ENCODE results near the gene MAML1. TPM values are rescaled to one million over a fixed set of nuclear protein-coding genes. Genes with fewer than 3 reads are reported as not detected.

Gene MAML1
- total RNA-seq, 2 experiments from 2014 or later = 28.9 to 30.0 TPM

DNA sequence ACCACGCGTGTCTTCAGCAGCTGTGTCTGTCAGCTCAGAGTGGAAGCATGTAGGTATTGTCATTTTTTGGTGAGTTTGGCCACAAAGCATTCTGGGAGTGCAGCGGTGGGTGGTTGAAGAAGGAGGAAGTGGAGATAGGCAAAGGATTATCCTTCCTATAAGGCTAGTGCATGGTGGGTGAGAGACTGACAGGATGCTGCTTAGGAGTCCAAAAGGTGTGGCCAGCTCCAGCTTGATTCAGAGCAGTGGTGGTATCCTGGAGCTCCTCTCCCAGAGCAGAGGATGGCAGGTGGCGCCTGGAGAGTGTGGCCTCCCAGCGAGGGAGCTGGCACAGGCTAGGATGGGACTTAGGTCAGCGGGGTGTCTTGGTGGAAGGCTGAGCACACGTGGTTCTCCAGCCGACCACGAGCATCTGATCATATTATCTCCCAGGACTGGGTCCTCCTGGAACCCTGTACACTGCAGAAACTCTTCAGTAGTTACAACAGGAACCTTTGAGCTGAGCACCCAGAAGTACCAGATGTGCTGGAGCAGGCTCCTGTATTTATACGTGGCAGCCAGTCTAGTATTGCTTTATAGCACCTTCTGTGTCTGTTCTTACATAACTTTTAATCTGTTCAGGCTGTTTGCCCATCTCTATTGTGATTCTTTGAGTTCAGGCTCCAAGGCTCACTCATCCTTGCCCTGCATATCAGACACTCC is 29.6 kb downstream of the MAML1 start:
- POLR2A ChIA-PET = interaction anchor here (1.6 kb wide), 1 partner anchor 84 kb away, joined by 6 read pairs; no protein-coding TSS in a partner anchor
- ATAC-seq (peak; percentile 70), DNase-seq (peak; percentile 66)
- CTCF ChIA-PET = interaction anchor here (0.5 to 3.6 kb wide), 29 partner anchors 7 to 553 kb away, joined by 3 to 48 read pairs (median 5); partner anchors contain the start of genes LTC4S and MAML1
- peak overlapping the region; percentile 63 for H3K27ac Mint-ChIP-seq
- no peak overlapping the region for H3K4me3 Mint-ChIP-seq
- H3K27me3 Mint-ChIP-seq (ENCODE audit: low read depth) = no peaks in the 10 kb centered on the region
- H3K9me3 Mint-ChIP-seq (ENCODE audit: insufficient read depth) = no peaks in the 10 kb centered on the region
- peaks cover 44% of the 10 kb centered on the region for H3K4me1 Mint-ChIP-seq (ENCODE audit: low read depth)
- peaks cover 16% of the 10 kb centered on the region for H3K36me3 Mint-ChIP-seq (ENCODE audit: low read depth)

GRCh38 chr5:179762781-179763176 is 30.2 kb downstream of the MAML1 start:
- CTCF ChIA-PET = interaction anchor here (0.5 to 3.6 kb wide), 33 partner anchors 8 to 553 kb away, joined by 3 to 48 read pairs (median 4); partner anchors contain the start of genes LTC4S, MAML1 and SQSTM1
- no peak for DNase-seq
- POLR2A ChIA-PET = interaction anchor here (0.7 to 1.6 kb wide), 2 partner anchors 85 to 596 kb away, joined by 3 to 6 read pairs; no protein-coding TSS in a partner anchor
- no peaks in the 10 kb centered on the region for H3K9me3 Mint-ChIP-seq (ENCODE audit: insufficient read depth)
- peaks cover 45% of the 10 kb centered on the region for H3K4me1 Mint-ChIP-seq (ENCODE audit: low read depth)
- no peak overlapping the region for H3K4me3 Mint-ChIP-seq
- no peak overlapping the region for H3K27ac Mint-ChIP-seq
- ATAC-seq = no peak
- peaks cover 16% of the 10 kb centered on the region for H3K36me3 Mint-ChIP-seq (ENCODE audit: low read depth)
- no peaks in the 10 kb centered on the region for H3K27me3 Mint-ChIP-seq (ENCODE audit: low read depth)

DNA sequence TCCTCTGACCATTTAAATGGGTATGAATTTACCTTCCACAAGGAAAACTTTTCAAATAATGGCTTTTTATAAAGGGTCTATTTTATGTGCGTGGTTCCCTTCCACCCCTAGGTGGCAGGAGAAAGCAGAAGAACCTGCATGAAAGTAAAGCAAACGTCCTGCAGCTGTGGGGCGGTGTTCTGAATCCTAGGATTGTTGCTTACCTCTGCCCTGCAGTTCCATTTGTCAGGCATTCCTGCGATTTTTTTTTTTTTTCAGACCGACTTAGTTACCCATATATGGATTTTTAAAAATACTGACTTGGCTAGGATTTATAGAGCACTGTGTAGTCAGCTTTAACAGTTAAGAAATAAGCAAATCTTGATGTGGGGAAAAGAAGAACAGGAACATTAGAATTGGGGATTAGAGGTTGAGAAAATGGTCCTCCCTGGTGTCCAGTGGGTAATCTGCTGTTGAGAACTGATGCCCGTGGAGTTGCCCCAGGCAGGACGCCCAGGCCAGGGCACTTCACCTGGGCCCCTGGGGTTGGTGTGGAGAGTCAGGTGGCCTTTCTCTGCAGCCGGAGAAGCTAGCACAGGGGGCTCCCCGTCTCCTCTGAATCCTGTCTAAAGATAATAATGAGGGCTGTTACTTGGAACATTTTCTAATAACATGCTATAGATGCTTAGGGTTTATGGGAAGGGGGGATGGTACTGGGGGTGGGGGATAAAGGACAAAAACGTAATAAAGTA is 30.8 kb downstream of the MAML1 start:
- ChIA-PET CTCF (interaction anchor here (0.6 to 3.6 kb wide), 32 partner anchors 8 to 552 kb away, joined by 3 to 48 read pairs (median 4); partner anchors contain the start of genes LTC4S, MAML1 and SQSTM1), POLR2A (interaction anchor here (0.7 to 1.6 kb wide), 2 partner anchors 86 to 595 kb away, joined by 3 to 6 read pairs; no protein-coding TSS in a partner anchor)
- no peak overlapping the region for H3K27ac Mint-ChIP-seq
- H3K4me1 Mint-ChIP-seq (ENCODE audit: low read depth) = peaks cover 47% of the 10 kb centered on the region
- H3K9me3 Mint-ChIP-seq (ENCODE audit: insufficient read depth) = no peaks in the 10 kb centered on the region
- ATAC-seq = peak; percentile 54
- peaks cover 16% of the 10 kb centered on the region for H3K36me3 Mint-ChIP-seq (ENCODE audit: low read depth)
- DNase-seq = peak; percentile 67
- no peak overlapping the region for H3K4me3 Mint-ChIP-seq
- no peaks in the 10 kb centered on the region for H3K27me3 Mint-ChIP-seq (ENCODE audit: low read depth)

DNA sequence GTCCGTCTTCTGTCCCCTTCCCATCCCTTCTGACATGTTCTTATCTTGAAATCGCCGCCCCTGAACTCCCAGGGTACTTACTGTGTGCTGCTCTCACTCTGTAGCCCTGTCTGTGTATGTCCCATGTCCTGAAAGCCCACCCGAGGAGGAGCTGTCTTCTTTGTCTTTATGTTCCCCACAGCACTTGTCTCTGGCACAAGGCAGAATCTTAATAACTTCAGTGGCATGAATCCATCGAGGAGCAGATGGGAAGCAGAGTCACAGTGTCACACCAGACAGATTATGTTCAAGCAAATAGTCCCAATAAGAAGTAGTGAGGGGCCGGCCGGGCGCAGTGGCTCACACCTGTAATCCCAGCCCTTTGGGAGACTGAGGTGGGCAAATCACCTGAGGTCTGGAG is 31.4 kb downstream of the MAML1 start:
- Mint-ChIP-seq H3K4me3 (no peak overlapping the region), H3K27me3 (ENCODE audit: low read depth) (no peaks in the 10 kb centered on the region), H3K9me3 (ENCODE audit: insufficient read depth) (no peaks in the 10 kb centered on the region), H3K36me3 (ENCODE audit: low read depth) (peaks cover 20% of the 10 kb centered on the region), H3K4me1 (ENCODE audit: low read depth) (peaks cover 45% of the 10 kb centered on the region), H3K27ac (no peak overlapping the region)
- ATAC-seq = no peak
- ChIA-PET POLR2A (no interaction called here), CTCF (interaction anchor here (1.1 to 3.6 kb wide), 8 partner anchors 9 to 108 kb away, joined by 3 to 48 read pairs (median 7); partner anchors contain the start of gene LTC4S)
- DNase-seq = no peak

- Mint-ChIP-seq H3K4me1 (ENCODE audit: low read depth) (peaks cover 33% of the 10 kb centered on the region), H3K4me3 (no peak overlapping the region), H3K27me3 (ENCODE audit: low read depth) (no peaks in the 10 kb centered on the region), H3K9me3 (ENCODE audit: insufficient read depth) (no peaks in the 10 kb centered on the region), H3K36me3 (ENCODE audit: low read depth) (peaks cover 28% of the 10 kb centered on the region), H3K27ac (no peak overlapping the region)
- POLR2A ChIA-PET = no interaction called here
- no peak for DNase-seq
- no peak for ATAC-seq
- CTCF ChIA-PET = no interaction called here
These were observed 32.8 kb downstream of the MAML1 start for GRCh38 chr5:179765400-179765799.

DNA sequence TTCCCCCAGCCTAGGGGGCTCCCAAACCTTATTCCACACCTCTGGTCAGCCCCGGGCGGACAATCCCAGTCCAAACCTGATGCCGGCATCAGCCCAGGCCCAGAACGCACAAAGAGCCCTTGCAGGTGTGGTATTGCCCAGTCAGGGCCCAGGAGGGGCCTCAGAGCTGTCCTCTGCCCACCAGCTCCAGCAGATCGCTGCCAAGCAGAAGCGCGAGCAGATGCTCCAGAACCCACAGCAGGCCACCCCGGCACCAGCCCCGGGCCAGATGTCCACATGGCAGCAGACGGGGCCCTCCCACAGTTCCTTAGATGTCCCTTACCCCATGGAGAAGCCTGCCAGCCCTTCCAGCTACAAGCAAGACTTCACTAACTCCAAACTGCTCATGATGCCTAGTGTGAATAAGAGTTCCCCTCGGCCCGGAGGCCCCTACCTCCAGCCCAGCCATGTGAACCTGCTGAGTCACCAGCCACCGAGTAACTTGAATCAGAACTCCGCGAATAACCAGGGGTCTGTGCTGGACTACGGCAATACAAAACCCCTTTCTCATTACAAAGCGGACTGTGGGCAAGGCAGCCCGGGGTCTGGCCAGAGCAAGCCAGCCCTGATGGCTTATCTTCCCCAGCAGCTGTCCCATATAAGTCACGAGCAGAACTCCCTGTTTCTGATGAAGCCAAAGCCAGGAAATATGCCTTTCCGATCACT is 33.6 kb downstream of the MAML1 start:
- DNase-seq = no peak
- Mint-ChIP-seq H3K4me1 (ENCODE audit: low read depth) (peaks cover 31% of the 10 kb centered on the region), H3K4me3 (no peak overlapping the region), H3K36me3 (ENCODE audit: low read depth) (peaks cover 36% of the 10 kb centered on the region), H3K27ac (no peak overlapping the region), H3K9me3 (ENCODE audit: insufficient read depth) (no peaks in the 10 kb centered on the region), H3K27me3 (ENCODE audit: low read depth) (no peaks in the 10 kb centered on the region)
- CTCF ChIA-PET = interaction anchor here (1.9 kb wide), 1 partner anchor 11 kb away, joined by 6 read pairs; no protein-coding TSS in a partner anchor
- no peak for ATAC-seq
- POLR2A ChIA-PET = no interaction called here

DNA sequence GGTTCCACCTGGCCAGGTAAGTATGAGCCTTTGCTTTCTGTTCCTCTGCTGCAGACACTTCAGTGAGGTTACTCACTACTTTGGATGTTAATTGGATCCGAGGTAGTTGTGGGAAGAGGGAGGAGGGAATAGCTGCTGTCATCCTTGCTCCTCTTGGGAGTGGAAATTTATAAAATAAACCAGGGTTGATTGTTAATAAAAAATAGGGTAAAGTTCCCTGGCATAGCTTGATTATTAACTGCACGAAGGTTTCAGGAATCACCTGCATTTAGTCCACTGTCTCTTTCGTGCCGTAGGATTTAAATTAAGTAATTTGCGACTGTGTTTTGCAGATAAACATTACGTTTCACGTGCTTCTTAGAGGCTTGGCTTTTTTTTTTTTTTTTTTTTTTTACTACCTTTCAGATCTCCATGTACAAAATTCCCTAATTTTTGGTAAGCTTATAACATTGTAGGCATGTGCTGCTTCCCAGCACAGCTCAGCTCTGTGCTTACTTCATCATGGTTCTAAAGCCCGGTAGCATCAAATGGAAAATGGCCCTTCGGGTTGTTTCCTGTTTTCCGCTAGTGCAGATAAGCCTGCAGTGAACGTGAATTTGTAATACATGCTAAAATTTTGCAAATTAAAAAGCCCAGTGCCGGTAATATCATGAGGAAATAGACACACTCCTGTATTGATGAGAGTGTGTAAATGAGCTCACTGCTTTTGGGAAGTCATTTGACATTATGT is 34.3 kb downstream of the MAML1 start:
- Mint-ChIP-seq H3K4me3 (no peak overlapping the region), H3K27ac (no peak overlapping the region), H3K9me3 (ENCODE audit: insufficient read depth) (no peaks in the 10 kb centered on the region), H3K27me3 (ENCODE audit: low read depth) (no peaks in the 10 kb centered on the region), H3K4me1 (ENCODE audit: low read depth) (peaks cover 25% of the 10 kb centered on the region), H3K36me3 (ENCODE audit: low read depth) (peaks cover 36% of the 10 kb centered on the region)
- DNase-seq (no peak), ATAC-seq (no peak)
- ChIA-PET CTCF (interaction anchor here (1.9 kb wide), 1 partner anchor 11 kb away, joined by 6 read pairs; no protein-coding TSS in a partner anchor), POLR2A (no interaction called here)

GRCh38 chr5:179767496-179768100 is 35.0 kb downstream of the MAML1 start:
- Mint-ChIP-seq H3K4me3 (no peak overlapping the region), H3K36me3 (ENCODE audit: low read depth) (peaks cover 40% of the 10 kb centered on the region), H3K27me3 (ENCODE audit: low read depth) (no peaks in the 10 kb centered on the region), H3K4me1 (ENCODE audit: low read depth) (peaks cover 18% of the 10 kb centered on the region), H3K27ac (no peak overlapping the region), H3K9me3 (ENCODE audit: insufficient read depth) (no peaks in the 10 kb centered on the region)
- ChIA-PET CTCF (interaction anchor here (0.9 to 1.9 kb wide), 2 partner anchors 9 to 12 kb away, joined by 3 to 6 read pairs; no protein-coding TSS in a partner anchor), POLR2A (no interaction called here)
- ATAC-seq (no peak), DNase-seq (no peak)

GRCh38 chr5:179768326-179769085 is 35.9 kb downstream of the MAML1 start:
- Mint-ChIP-seq H3K27me3 (ENCODE audit: low read depth) (no peaks in the 10 kb centered on the region), H3K9me3 (ENCODE audit: insufficient read depth) (no peaks in the 10 kb centered on the region), H3K4me3 (no peak overlapping the region), H3K4me1 (ENCODE audit: low read depth) (peaks cover 9% of the 10 kb centered on the region), H3K36me3 (ENCODE audit: low read depth) (peaks cover 46% of the 10 kb centered on the region), H3K27ac (no peak overlapping the region)
- ATAC-seq (no peak), DNase-seq (no peak)
- CTCF ChIA-PET = interaction anchor here (0.9 to 1.9 kb wide), 3 partner anchors 8 to 28 kb away, joined by 3 to 6 read pairs (median 3); no protein-coding TSS in a partner anchor
- POLR2A ChIA-PET = no interaction called here

GRCh38 chr5:179769271-179769670 is 36.6 kb downstream of the MAML1 start:
- DNase-seq (no peak), ATAC-seq (no peak)
- peaks cover 8% of the 10 kb centered on the region for H3K4me1 Mint-ChIP-seq (ENCODE audit: low read depth)
- POLR2A ChIA-PET = no interaction called here
- H3K4me3 Mint-ChIP-seq = no peak overlapping the region
- peak overlapping the region; percentile 1 for H3K27ac Mint-ChIP-seq
- CTCF ChIA-PET = interaction anchor here (1.1 kb wide), 1 partner anchor 27 kb away, joined by 3 read pairs; no protein-coding TSS in a partner anchor
- no peaks in the 10 kb centered on the region for H3K9me3 Mint-ChIP-seq (ENCODE audit: insufficient read depth)
- no peaks in the 10 kb centered on the region for H3K27me3 Mint-ChIP-seq (ENCODE audit: low read depth)
- peaks cover 51% of the 10 kb centered on the region for H3K36me3 Mint-ChIP-seq (ENCODE audit: low read depth)

Measured in activated CD8-positive, alpha-beta T cell treated with anti-CD3 and anti-CD28 coated beads, Interleukin-2, amount 10 ng/mL, durations not matched to agents 7 days and 5 days (primary cell).